Testis (tissue), 2 donors: ENCODE data around the gene SLC15A1.

Experiments
- POLR2A ChIP-seq: fragments of 450-650 bp; IDR thresholded peaks from one replicate; pipeline ENCODE4 v1.6.1; 2017; ENCODE audit warnings: antibody characterized with exemption, mild to moderate bottlenecking, moderate library complexity
- TF ChIP-seq, protein P1 (sequence below), 3 experiments: fragments of 450-650 bp in 2 of 3; fragments of 200-600 bp in 1 of 3; sonication (generic) in 1 of 3; IDR thresholded peaks; one replicate each; pipeline ENCODE4 v1.5.1; 2016 to 2019; ENCODE audit warnings: antibody characterized with exemption in 3 of 3, mild to moderate bottlenecking in 2 of 3, moderate library complexity in 1 of 3

DNA sequence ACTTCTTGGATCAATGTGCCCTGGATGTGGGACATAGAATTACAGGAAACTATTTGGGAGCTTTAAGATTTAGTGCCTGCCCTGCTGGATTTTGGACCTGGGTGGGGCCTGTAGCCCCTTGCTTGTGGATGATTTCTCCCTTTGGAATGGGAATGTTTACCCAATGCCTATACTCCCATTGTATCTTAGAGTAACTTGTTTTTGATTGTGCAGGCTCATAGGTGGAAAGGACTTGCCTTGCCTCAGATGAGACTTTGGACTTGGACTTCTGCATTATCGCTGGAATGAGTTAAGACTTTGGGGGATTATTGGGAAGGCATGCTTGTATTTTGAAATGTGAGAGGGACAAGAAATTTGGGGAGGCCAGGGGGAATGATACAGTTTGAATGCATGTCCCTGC is 13.5 kb downstream of the SLC15A1 start:
- TF ChIP-seq POLR2A: no peak
- TF ChIP-seq, protein P1, sequence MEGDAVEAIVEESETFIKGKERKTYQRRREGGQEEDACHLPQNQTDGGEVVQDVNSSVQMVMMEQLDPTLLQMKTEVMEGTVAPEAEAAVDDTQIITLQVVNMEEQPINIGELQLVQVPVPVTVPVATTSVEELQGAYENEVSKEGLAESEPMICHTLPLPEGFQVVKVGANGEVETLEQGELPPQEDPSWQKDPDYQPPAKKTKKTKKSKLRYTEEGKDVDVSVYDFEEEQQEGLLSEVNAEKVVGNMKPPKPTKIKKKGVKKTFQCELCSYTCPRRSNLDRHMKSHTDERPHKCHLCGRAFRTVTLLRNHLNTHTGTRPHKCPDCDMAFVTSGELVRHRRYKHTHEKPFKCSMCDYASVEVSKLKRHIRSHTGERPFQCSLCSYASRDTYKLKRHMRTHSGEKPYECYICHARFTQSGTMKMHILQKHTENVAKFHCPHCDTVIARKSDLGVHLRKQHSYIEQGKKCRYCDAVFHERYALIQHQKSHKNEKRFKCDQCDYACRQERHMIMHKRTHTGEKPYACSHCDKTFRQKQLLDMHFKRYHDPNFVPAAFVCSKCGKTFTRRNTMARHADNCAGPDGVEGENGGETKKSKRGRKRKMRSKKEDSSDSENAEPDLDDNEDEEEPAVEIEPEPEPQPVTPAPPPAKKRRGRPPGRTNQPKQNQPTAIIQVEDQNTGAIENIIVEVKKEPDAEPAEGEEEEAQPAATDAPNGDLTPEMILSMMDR (IDR thresholded peaks at IDR 0.05): no peak
